Fibroblast of peridontal ligament (primary cell): ENCODE data around the gene C20orf173.
"Not testable (repeated sequence)": the region's sequence is repeated elsewhere in the genome, so short reads cannot be mapped to it uniquely, and the experiment has no call there.

Source experiments
- DNase-seq: peaks from one replicate; pipeline ENCODE4 v3.0.0-alpha.2; 2010; ENCODE audit errors: extremely low read depth

C20orf173 gene

DNA sequence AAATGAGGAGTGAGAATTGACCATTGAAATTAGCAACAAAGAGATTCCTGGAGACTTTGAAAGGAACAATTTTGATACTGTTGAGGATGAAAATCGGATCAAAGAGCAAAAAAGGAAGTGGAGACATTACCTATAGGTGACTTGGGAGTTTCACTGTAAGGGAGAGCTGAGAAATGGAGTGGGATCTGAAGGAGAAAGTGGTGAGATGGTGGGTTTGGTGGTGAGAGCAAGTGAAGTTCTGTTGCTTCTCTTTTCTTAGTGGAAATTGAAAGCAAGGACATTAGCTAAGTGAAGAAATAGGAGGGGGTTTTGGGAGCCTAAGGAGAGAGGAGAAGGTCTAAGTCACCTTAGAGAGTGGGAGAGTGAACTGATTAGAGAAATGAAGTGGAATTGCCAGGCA is 16.7 kb upstream of the C20orf173 start:
- DNase-seq, result no peak

DNA sequence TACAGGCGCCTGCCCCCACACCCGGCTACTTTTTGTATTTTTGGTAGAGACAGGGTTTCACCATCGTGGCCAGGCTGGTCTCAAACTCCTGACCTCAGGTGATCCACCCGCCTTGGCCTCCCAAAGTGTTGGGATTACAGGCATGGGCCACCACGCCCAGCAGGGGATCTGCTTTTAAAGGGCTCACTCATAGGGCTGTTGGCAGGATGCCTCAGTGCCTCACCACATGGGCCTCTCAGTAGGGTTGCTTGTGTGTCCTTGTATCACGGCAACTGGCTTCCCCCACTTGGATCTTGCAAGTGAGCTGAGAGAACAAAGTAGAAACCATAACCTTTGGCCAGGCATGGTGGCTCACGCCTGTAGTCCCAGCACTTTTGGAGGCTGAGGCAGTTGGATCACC is 15.5 kb upstream of the C20orf173 start:
- peak; percentile 14 for DNase-seq

DNA sequence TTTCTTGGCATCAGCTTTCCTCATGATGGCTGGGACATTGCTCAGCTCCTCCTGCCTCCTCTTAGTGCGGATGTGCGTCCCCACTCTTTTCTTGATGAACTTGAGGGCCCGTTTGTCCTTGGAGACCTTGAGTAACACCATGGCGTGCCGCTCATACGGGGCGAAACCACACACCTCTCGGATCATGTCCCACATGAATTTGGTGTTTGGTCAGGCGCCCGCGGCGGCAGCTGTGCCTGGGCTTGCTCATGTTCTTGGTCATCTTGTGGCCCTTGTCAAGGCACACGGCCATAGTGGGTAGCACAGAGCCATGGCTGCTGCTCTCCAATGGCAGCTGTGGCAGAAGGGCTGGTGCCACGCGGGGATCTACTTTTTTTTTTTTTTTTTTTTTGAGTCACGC is 15.0 kb upstream of the C20orf173 start:
- DNase-seq, result no peak

DNA sequence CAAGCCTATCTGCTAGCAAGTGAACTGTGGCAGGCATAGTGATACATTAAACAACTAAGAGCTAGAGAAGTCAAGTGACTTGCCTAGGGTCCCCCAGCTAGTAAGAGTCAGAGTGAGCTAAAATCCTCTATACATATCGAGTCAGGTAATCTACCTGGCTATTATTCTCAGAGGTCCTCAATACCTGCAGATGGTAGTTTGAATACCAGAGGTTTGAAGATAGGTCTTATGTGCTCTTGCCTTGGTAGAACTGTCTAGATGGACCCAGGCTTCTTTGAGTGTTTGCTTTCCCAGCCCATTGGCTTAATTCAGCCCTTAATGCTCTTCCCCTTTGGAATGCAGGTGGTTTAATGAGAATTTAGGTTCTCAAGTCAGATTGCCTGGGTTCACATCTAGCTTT is 13.5 kb upstream of the C20orf173 start:
- no peak for DNase-seq

DNA sequence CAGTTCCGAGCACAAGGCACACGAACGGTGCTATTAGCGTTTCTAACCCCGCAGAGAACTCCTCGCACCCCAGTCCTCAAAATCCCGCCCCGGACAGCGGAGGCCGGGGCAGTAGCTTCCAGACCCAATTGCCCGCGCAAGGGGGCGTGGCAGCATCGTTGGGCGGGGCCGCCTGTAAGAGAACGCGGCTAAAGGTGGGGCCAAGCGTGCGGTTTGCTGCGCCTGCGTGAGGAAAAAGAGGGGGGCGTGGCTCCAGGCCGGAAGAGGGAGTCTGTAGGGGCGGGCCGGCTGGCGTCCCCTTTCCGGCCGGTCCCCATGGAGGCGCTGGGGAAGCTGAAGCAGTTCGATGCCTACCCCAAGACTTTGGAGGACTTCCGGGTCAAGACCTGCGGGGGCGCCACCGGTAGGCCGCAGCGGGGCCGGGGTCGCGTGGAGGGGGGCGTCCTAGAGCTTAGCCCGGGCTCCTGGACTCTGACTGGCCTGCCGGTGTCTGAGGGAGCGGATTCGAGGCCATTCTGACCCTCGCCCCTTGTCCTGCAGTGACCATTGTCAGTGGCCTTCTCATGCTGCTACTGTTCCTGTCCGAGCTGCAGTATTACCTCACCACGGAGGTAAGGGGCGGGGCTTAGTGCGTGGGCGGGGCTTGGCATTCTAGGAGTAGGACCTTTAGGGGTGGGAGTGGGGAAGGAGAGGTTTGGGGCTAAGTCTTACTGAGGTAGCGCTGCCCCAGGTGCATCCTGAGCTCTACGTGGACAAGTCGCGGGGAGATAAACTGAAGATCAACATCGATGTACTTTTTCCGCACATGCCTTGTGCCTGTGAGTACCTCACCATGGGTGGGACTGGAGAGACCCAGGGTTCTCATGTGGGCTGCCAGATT is 12.6 kb upstream of the C20orf173 start, which contains the start of gene ERGIC3:
TSS of gene ERGIC3 (plus strand) at position 296 of the 880 bp plus-strand sequence. CDS start at position 316, 20 bp downstream.
- DNase-seq, result peak; percentile 90

DNA sequence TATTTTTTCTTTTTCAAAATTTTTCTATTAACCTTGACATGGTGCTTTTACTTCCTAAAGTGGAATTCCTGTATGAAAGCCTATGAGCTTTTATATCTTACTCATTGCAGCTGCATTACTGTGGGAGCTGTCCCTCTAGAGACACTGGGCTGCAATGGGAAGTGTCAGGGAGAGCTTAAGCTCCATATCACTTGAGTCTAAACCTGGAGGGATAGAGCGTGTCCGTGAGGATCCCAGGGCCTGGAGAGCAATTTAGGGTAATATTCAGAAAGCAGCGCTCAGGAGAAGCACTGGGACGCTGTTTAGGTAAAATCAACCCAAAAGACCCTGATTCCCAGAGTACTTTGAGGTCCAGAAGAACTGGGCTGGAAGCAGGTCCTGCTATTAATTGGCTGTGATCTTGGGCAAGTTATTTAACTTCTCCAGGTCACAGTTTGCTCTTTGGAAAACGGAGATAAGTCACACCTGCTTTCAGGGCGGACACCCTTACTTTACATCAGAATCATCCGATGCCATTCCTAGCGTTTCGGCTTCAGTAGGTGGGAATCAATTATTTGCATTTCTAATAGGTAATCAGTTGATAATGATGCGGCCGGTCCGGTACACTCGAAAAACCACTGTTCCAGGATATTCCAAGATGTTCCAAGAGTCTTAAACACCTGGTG is 11.8 kb upstream of the C20orf173 start:
- DNase-seq, result no peak

DNA sequence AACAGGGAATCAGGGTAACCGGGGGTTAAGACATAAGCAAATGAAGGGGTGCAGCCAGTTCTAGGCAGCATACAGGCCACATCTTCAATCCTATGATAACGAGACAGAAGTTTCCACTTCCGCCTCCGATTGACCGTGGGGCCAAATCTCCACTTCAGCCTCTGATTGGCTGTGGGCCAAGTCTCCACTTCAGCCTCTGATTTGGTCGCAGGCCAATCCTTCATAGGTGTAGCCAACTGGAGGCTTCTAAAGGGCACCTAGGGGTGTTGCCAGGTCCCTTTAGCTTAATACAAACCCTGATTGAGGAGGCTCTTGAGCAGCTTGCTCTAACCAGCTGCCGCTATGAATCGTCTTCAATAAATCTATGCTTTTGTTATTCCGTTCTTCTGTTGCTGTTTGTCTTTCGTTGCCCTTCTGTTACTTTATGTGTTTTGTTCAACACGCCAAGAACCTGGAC is 10.3 kb upstream of the C20orf173 start:
- DNase-seq, result no peak

DNA sequence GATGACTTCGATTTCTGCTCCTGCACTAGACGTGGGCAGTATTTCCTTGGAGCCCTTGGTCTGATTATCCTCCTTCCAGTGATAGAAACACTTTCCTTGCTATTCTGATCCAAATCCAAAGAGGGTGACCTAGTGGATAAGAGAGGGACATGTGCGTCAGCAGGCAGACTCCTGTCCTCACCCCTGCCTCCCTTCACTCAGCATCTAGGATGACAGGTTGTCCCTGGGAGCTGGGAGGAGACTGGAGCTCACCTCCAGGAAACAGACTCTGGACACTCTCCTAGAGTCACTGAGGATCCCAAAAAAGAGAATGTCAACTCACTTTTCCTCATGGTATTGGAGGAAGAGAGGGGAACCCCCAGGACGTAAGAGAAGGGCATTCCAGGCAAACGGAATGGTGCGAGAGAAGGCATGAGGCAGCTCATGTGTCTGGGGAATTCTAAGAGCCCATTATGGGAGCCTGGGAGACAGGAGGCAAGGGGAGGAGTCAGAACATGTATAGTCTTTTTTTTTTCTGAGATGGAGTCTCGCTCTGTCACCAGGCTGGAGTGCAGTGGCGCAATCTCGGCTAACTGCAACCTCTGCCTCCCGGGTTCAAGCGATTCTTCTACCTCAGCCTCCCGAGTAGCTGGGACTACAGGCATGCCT is 2.2 kb downstream of the C20orf173 start:
- DNase-seq, result no peak

DNA sequence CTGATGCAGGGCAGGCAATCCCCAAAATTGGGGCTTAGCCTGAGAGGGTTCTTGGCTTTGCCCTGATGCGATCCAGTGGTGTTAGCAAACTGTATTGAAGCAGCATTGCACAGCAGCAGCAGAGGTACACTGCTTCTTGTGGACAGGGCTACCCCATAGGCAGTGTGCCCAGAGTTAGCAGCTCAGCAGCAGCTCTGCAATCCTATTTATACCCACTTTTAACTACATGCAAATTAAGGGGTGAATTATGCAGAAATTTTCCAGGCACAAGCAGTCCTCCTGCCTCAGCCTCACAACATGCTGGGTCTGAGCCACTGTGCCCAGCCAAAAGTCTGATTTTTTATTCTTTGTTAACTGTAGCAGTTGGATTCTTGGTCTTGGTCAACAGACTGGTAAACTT is 3.8 kb downstream of the C20orf173 start:
- no peak for DNase-seq

DNA sequence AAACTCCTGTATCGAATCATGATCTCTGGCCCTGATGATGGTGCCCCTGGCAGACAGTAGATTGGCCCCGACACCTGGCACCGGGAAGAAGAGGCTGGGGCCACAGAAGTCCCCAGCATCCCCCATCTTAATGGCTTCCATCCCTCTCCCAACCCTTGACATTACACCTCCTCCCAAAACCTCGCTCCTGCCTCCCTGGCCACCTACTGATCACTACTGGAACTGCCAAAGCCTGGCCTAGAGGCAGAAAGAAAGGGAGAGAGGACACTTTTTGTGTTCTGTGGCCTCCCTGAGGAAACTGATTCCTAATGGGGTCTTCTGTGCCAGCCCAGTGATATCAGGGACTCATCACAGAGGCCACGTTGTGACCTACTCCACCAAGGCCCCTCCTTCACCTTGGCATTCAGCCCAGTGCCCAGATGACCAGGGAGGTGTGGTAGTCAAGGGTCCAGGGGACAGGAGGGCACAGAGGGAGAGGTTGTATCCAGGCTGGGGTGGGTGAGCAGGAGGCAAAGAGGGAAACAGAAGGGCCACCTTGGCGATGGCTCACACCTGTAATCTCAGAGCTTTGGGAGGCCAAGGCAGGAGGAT is 6.1 kb downstream of the C20orf173 start:
- no peak for DNase-seq

DNA sequence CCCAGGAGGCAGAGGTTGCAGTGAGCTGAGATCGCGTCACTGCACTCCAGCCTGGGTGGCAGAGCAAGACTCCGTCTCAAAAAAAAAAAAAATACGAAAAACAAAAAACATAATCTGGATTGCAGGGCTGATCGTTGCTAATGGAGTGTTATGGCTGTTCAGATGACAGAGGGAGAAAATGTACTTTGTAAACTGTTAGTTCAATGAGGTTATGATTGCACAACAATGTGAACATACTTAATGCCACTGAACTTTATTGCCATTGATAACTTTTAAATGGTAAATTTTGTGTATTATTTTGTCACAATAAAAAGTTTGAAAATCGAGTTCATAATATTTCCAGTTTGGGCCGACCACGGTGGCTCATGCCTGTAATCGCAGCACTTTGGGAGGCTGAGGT is 10.5 kb downstream of the C20orf173 start:
- no peak for DNase-seq

DNA sequence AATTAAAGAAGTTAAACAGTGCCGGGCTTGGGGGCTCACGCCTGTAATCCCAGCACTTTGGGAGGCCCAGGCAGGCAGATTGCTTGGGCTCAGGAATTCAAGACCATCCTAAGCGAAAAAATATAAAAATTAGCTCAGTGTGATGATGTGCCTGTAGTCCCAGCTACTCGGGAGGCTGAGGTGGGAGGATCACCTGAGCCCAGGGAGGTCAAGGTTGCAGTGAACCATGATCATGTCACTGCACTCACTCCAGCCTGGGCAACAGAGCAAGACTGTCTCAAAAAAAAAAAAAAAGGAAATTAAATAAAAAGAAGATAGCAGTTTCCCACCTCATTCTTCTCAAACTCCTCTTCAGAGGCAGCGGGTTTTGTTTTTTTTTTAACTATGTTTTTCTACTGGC is 11.7 kb downstream of the C20orf173 start:
- DNase-seq, result not testable (repeated sequence)

DNA sequence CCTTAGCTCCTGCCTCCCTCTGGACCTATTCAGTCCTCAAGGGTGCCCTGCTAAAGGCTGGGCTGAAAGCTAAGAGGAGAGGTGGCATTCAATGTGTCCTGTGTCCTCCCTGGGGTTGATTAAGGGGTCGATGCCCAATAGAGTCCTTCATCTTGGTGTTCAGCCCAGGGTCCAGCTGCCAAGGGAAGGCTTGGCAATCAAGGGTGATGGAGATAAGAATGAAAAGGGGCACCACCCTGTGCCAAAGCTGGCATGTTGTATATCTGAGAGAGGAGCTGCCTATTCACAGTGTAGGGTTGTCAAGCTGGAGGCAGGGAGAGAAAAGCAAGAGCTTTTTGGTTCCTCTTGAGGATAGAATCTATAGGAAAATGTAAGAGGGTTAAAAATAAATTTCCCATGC is 12.3 kb downstream of the C20orf173 start:
- DNase-seq, result no peak

DNA sequence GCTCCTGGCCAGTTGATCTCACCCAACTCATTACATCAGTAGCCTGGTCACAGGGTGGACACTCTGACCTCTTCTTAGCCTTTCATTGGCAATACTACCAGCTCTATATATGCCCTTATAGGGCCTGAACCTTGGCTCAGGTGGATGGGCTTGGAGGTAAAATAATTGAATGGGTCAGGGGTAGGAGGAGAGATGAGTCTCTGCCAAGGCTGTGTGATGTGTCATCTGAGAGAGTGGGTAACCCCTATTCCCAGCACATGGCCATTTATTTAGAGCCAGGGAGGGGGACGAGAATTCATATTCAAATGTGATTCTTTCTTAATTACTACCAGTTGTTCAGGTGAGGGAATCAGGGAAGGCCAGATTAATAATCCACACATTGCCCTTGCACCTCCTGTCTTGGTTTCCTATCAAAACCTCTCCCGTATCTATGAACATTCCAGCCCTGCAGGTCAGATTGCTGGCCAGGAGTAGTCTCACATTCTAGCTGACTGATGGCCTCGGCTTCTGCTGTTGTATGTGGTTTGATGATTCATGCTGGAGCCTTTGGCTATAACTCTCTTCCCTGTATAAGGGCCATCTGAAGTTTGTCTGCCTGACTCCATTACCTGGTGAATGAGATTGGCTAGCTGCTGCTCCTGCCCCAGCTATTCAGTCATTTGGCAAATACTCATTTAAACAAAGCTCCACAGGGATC is 13.4 kb downstream of the C20orf173 start:
- DNase-seq, result peak; percentile 73

DNA sequence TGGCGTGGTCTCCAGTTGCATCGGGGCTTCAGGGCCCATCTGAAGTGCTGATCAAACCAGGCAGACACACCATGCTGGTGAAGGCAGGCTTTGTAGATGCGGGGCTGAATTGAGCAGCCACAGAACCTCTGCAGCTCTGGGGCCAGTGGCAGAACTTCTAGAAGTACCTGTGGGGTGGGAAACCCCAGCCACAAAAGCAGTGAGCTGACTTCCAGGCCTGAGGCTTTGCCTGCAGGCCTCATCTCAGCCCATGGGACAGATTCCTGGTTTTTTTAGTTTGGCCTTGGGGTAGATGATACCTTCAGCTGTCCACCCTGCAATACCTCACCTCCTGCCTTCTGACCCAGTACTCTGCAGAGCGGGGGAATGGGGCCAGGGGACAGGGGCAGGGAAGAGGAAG is 14.1 kb downstream of the C20orf173 start:
- DNase-seq, result no peak

DNA sequence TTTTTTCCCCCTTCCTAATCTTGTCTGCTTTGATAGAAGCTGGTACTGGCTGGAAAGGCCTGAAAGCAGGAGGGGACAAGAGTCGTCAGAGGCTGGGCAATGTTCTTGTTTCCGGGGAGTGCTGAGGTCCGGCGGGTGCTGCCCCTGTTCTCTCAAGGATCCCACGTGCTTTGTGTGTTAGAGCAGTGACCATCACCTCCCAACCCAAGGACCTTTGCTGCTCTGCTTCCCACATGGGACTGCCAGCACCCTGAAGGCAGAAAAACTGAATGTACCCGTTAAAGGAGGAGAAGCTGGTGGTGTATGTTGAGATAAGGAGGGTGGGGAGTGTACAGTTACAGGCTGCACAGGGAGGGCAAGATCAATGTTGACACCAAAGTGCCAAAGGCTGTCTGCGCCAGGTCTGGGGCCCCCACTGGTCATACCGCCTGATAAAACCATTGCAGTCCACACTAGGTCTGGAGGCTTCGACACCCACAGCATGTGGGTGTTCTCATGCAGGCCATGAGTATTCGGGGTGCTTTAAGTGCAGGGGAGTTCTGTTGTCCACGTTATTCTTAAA is 15.0 kb downstream of the C20orf173 start:
- no peak for DNase-seq

DNA sequence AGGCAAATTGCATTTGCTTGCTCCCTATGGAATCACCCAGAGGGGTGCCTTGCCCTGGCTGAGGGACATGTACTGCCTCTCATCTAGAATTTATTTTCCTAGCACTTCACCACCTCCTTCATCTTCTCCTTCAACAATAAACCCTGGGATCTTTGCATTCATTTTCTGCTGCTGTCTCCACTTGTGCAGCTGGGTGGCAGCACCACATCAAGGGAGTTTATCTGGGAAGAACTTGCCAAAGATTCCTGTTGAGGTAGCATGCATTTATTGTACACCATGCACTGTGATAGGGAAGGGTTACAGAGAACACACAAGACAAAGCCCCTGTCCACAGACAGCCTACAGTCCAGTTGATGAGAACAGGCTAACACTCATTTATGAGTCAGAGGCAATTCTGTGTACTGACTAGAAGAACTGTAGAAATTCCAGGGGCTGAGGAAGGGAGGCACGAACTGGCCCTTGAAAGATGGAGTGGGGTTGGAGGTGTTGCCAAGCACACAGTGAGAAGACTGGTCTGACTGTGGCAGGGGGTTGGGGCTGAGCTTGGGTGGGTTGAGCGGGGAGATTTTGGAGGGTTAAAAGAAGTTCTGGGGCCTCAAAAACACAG is 17.5 kb downstream of the C20orf173 start:
- DNase-seq, result peak; percentile 55

DNA sequence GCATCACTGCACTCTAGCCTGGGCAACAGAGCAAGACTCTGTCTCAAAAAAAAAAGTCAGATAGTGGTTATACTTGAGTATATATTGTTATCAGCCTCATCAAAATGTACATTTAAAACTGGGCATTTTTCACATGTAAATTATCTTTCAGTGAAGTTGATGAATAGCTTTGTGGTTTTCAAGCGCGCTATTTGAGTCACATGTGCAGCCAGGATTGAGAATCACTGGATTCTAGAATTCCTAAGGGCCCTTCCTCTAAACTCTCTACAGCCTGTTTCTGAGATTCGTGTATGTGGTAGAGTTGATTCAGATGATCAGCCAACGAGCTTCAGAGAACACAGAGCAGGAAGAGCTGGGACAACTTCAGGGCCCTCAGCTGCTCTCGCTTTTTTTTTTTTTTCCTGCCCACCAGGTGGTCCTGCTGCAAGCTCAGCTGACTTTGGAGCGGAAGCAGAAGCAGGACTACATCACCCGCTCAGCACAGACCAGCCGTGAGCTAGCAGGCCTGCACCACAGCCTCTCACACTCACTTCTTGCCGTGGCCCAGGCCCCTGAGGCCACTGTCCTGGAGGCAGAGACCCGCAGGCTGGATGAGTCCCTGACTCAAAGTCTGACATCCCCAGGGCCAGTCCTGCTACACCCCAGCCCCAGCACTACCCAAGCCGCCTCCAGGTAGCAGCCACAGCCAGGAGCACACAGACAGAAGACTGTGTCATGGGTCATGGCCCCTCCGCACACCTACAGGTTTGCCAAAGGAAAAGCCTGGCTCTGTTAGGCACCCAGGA is 18.3 kb downstream of the C20orf173 start:
- peak; percentile 37 for DNase-seq

DNA sequence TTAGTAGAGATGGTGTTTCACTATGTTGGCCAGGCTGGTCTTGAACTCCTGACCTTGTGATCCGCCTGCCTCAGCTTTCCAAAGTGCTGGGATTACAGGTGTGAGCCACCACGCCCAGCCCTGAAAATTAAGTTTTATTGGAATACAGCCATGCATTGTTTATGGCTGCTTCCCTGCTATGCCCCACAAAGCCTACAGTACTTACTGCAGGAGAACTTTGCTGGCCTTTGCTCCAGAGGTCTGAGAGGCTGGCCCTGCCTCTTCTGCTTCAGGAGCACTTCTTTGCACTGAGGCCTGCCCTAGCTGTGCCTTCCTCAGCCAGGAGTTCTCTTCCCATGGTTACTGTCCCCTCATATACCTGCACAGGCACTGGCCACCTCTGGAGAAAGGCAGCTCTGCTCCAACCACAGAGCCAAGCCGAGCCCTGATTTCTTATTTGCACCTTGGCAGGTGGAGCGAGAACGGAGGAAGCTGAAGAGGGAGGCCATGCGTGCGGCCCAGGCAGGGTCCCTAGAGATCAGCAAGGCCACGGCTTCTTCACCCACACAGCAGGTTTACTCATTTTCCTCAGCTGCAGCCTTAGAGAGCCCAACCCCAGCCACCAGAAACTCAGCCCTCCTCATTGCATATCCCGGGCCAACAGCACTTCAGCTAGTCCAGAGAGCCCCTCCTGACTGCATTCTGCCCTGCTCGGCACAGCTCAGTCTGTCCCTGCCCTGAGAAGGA is 20.8 kb downstream of the C20orf173 start:
- DNase-seq, result no peak
